HG03135 (cell line): Measurements from ENCODE around the gene UBC.
A peak's percentile ranks its signal among the peaks of the same experiment; 100 is the strongest.

Experiments used
- ATAC-seq: cut with Tn5 transposase; IDR thresholded peaks from one replicate; pipeline ENCODE4 v1.9.1; 2021; ENCODE audit warnings: mild to moderate bottlenecking, moderate library complexity; ENCODE audit not compliant: unreplicated experiment

Gene UBC

DNA sequence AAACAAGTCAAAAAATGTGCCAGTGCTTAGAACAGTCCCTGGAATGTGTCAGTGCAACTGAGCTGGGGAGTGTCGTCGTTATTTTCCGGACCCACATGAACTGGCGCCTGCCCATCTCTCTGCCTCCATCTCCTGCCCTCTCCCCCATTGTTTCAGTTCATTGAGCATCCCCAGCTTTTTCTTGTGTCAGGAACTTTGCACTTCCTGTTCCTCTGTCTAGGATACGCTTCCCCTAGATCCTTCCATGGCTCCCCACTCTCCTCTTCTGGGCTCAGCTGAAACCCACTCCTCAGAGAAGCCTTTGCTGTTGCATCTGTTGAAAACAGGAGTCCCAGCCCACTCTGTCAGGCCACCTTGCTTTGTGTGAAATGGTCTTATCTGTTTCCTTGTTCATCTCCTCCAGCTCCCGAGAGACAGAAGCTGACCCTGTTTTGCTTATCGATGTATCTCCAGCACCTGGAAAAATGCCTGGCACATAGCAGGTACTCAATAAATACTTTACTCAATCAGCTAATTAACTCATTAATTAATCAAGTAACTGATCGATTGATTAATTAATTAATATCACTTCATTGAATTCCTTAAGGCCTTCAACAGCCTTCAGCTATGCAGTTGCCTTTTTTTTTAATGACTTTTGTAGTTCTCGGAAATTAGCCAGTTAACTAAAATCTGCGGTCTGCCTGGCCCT, 48.1 kb downstream of the UBC start:
- ATAC-seq = no peak

GRCh38 chr12:124865728-124866127, 48.7 kb downstream of the UBC start:
- ATAC-seq = no peak

DNA sequence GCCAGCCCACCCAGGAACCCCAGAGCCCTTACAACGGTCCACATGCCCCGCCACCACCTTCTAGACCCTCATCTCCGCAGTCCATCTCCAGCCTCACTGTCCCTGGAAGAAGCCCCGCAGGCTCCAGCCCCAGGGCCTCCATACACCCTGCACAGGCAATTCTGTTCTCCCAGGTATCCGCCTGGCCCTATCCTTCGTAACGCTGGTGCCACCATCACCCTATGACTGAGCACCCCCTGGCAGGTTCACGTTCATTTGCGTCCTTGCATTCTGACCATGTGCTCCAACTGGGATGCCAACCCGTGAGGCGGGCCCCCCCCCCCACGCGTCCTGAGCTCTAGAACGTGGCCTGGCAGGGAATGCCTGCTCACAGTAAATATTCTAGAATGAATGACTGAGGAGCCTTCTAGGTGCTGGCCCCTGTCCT, 50.1 kb downstream of the UBC start:
- no peak for ATAC-seq

GRCh38 chr12:124863416-124864325, 50.8 kb downstream of the UBC start, which contains the start of gene SCARB1:
Gene SCARB1 (minus strand): TSS chr12:124863864. CDS start chr12:124863720, 144 bp downstream.
- peak; percentile 72 for ATAC-seq

DNA sequence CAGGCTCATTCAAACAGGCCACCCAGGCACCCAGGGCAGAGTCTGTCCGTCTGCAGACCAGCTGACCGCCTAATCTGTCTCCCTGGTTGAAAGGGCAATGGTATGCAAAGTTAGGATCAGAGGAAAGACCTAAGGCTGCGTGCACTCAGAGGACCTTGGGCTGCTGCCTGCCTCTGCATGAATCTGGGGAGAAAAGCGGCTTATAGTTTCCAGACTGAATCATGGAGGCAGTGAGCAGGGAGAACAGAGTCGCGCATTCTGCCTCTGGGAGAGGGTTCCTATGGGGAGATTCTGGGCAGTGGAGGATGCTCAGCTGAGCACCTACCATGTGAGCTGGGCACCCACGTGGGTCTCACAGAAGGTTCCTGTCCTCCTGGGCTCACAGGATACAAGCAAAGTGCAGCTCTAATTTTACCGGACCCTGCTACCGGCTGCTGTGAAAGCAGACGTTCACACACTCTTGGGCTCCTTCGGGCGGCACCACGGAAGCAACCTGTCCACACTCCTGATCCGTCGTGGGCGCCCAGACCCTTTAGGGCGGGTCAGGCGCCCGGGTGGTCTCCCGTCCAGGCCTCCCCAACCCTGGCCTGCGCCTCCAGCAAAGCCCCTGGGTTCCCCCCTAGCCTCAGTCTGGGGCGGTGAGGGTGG, 51.6 kb downstream of the UBC start:
- peak; percentile 16 for ATAC-seq

DNA sequence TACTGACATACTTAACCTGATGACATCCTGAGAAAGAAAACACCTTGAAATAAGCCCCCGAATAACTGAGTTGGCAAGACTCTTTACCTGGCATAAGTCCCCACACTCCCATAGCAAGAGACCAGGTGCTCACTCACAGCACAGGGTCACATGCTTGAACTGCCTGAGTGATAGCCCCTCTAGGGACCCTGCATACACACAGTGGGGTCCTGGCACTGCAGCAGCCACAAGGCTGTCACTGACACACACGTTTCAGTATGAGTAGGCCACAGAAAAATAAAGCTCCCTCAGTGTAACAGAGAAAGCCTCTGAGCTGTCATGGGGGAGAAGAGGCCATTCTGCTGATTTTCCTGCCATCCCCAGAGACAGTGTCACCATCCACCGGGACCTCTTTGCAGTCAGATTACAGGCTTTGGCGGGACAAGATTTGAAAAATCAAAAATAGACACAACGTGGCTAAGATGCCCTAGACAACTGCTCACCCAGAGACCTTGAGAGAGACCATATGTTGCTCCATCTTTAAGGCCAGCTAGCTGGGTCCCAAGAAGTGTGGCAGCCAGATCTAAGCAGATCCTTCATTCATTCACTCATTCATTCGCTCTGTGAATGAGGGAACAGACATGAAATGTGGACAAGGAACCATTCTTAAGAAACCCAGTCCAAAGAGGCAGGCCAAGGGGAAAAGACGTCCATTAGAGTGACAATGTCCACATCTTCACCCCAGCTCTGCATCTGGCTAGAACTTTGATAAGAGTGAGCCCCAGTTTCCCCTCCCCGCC, 52.4 kb downstream of the UBC start:
- ATAC-seq = no peak
